ENCODE results near the gene LINC00305. TPM values are rescaled to one million over a fixed set of nuclear protein-coding genes. Genes with fewer than 3 reads are reported as not detected.

Gene LINC00305
- total RNA-seq, 2 experiments from 2014 or later, result not detected

DNA sequence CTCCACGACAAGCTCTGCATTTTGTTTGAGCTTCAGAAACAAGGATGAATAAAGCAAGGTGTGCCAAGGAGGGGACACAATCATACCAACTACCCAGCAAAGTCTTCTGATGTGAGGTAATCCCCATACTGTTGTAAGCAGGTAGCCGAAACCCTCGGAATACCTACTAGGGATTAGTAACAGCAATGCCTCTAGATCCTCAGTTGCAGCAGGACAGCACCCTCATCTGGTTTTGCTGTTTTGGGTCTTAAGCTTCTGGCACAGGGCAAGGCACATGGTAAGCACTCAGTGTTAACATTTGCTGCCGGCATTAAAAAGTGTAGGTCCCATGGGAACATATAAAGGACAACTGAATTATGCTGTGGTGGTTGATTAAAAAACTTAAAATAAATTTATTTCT lies 16.0 kb upstream of the LINC00305 start:
- no peaks in the 10 kb centered on the region for H3K9me3 Mint-ChIP-seq (ENCODE audit: low read depth)
- no peak for DNase-seq
- no peak for ATAC-seq
- ChIA-PET POLR2A (no interaction called here), CTCF (interaction anchor here (0.7 to 1.2 kb wide), 3 partner anchors 12 to 271 kb away, joined by 3 to 4 read pairs (median 3); no protein-coding TSS in a partner anchor)
- H3K36me3 Mint-ChIP-seq (ENCODE audit: low read depth), result no peaks in the 10 kb centered on the region
- no peak overlapping the region for H3K4me3 Mint-ChIP-seq
- H3K27ac Mint-ChIP-seq, result no peak overlapping the region
- H3K4me1 Mint-ChIP-seq, result no peaks in the 10 kb centered on the region
- no peaks in the 10 kb centered on the region for H3K27me3 Mint-ChIP-seq
- intact Hi-C loops (cut with DNase I, micrococcal nuclease), result no loop called here

DNA sequence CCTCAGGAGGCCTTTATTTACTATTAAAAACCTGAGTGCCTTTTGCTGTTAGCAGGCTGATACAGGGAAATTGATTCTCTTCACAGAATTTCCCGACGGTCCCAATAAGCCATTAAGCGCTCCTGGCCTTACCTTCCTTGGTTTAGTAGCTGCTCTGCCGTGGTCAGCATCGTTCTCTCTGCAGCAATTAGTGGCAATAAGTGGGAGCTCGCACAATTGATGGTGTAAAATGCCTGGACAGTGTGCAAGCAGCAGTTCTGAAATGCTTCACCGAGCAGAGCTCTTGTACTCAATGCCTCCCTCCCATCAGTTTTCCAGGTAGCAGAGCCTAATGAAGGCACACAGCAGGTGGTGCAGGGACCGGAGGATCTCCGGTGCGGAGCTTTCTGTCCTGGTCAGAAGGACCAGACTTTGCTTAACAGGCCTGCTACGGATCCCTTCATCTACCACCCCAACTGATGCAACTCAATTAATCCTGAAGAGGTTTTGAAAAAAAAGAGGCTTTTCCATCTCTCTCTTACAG lies 1.1 kb upstream of the LINC00305 start:
- no peaks in the 10 kb centered on the region for H3K27me3 Mint-ChIP-seq
- CTCF ChIA-PET, result no interaction called here
- DNase-seq (no peak), ATAC-seq (no peak)
- no peak overlapping the region for H3K27ac Mint-ChIP-seq
- intact Hi-C loops (cut with DNase I, micrococcal nuclease), result no loop called here
- POLR2A ChIA-PET, result no interaction called here
- no peaks in the 10 kb centered on the region for H3K4me1 Mint-ChIP-seq
- no peaks in the 10 kb centered on the region for H3K9me3 Mint-ChIP-seq (ENCODE audit: low read depth)
- no peaks in the 10 kb centered on the region for H3K36me3 Mint-ChIP-seq (ENCODE audit: low read depth)
- no peak overlapping the region for H3K4me3 Mint-ChIP-seq

GRCh38 chr18:64142904-64143303 lies 6.0 kb downstream of the LINC00305 start:
- H3K4me1 Mint-ChIP-seq, result no peaks in the 10 kb centered on the region
- H3K27me3 Mint-ChIP-seq, result no peaks in the 10 kb centered on the region
- DNase-seq (no peak), ATAC-seq (no peak)
- POLR2A ChIA-PET, result no interaction called here
- H3K4me3 Mint-ChIP-seq, result no peak overlapping the region
- H3K27ac Mint-ChIP-seq, result no peak overlapping the region
- CTCF ChIA-PET, result no interaction called here
- intact Hi-C loops (cut with DNase I, micrococcal nuclease), result no loop called here
- H3K9me3 Mint-ChIP-seq (ENCODE audit: low read depth), result peaks cover 2% of the 10 kb centered on the region
- no peaks in the 10 kb centered on the region for H3K36me3 Mint-ChIP-seq (ENCODE audit: low read depth)

- no peak for DNase-seq
- Mint-ChIP-seq H3K27ac (no peak overlapping the region), H3K9me3 (ENCODE audit: low read depth) (peaks cover 2% of the 10 kb centered on the region), H3K4me3 (no peak overlapping the region), H3K27me3 (peaks cover 4% of the 10 kb centered on the region), H3K36me3 (ENCODE audit: low read depth) (no peaks in the 10 kb centered on the region), H3K4me1 (no peaks in the 10 kb centered on the region)
- ChIA-PET CTCF (interaction anchor here (0.7 kb wide), 1 partner anchor 1978 kb away, joined by 3 read pairs; no protein-coding TSS in a partner anchor), POLR2A (no interaction called here)
- intact Hi-C loops (cut with DNase I, micrococcal nuclease), result no loop called here
- no peak for ATAC-seq
Measured at GRCh38 chr18:64137914-64138313, 11.0 kb downstream of the LINC00305 start.

DNA sequence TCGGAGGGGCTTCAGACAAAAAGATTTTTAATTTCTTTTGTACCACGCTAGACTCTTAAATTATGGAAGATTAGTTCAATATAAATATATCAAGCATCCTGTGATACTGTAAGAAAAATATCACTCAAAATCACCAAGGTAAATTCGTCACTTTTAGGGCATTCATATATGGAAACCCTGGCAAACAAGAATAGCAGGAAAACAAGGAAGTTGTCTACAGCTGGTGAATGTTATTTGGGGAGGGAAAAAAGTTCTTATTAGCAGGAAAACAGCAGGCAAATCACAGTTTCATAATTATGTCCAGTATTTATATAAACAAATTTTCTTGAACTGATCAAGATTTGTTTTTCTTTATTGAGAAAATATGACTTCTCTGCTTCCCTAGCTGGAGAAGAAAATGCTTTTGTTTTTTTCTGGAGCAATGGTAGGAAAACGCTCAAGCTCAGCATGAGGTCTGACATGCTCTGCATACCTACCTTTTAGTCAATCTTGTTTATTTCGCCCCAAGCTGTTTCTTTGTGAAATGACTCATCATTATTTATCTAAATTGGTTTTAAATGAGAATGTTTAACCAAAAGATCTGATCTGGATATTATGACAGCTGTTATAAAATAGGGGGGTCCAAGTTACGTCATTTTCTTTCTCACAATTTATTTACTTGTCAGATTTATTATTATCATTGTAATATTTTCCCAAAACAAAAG lies 14.7 kb downstream of the LINC00305 start:
- ChIA-PET CTCF (interaction anchor here (0.6 kb wide), 1 partner anchor 22 kb away, joined by 3 read pairs; no protein-coding TSS in a partner anchor), POLR2A (no interaction called here)
- intact Hi-C loops (cut with DNase I, micrococcal nuclease), result no loop called here
- ATAC-seq (no peak), DNase-seq (no peak)
- no peaks in the 10 kb centered on the region for H3K36me3 Mint-ChIP-seq (ENCODE audit: low read depth)
- no peaks in the 10 kb centered on the region for H3K9me3 Mint-ChIP-seq (ENCODE audit: low read depth)
- no peak overlapping the region for H3K27ac Mint-ChIP-seq
- peaks cover 7% of the 10 kb centered on the region for H3K27me3 Mint-ChIP-seq
- H3K4me1 Mint-ChIP-seq, result no peaks in the 10 kb centered on the region
- H3K4me3 Mint-ChIP-seq, result no peak overlapping the region

DNA sequence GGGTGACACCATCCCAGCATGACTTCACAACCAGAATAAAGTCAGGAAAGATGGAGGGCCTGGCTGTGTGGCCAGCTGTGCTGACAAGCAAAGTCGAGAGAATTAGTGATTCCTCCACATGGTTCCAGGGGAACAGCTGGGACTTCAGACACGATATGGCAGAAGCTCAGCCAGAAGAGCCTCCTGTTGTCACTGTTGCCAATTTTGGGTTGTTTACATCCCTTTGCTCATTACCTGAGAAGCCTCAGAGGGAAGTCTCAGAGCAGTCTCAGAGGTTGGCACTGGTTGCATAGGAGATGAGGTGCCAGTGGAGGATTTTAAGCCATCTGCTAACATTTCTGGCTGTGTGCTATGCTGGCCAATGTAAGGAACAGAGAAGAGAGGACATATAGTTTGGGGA lies 16.0 kb downstream of the LINC00305 start:
- POLR2A ChIA-PET, result no interaction called here

GRCh38 chr18:64131314-64131713 lies 17.6 kb downstream of the LINC00305 start:
- Mint-ChIP-seq H3K27ac (no peak overlapping the region), H3K4me1 (no peaks in the 10 kb centered on the region), H3K4me3 (no peak overlapping the region), H3K27me3 (peaks cover 7% of the 10 kb centered on the region), H3K36me3 (ENCODE audit: low read depth) (no peaks in the 10 kb centered on the region), H3K9me3 (ENCODE audit: low read depth) (no peaks in the 10 kb centered on the region)
- DNase-seq (no peak), ATAC-seq (no peak)
- CTCF ChIA-PET, result no interaction called here
- intact Hi-C loops (cut with DNase I, micrococcal nuclease), result no loop called here
- POLR2A ChIA-PET, result no interaction called here

More for the DNA sequence above, 16.0 kb downstream of the LINC00305 start:
- ATAC-seq, result no peak
- Mint-ChIP-seq H3K27me3 (peaks cover 7% of the 10 kb centered on the region), H3K4me1 (no peaks in the 10 kb centered on the region), H3K36me3 (ENCODE audit: low read depth) (no peaks in the 10 kb centered on the region), H3K4me3 (no peak overlapping the region), H3K27ac (no peak overlapping the region), H3K9me3 (ENCODE audit: low read depth) (no peaks in the 10 kb centered on the region)
- intact Hi-C loops (cut with DNase I, micrococcal nuclease), result no loop called here
- CTCF ChIA-PET, result interaction anchor here (1.3 kb wide), 1 partner anchor 16 kb away, joined by 3 read pairs; no protein-coding TSS in a partner anchor
- DNase-seq, result no peak

- ATAC-seq (no peak), DNase-seq (no peak)
- Mint-ChIP-seq H3K36me3 (ENCODE audit: low read depth) (no peaks in the 10 kb centered on the region), H3K27ac (no peak overlapping the region), H3K4me3 (no peak overlapping the region), H3K4me1 (no peaks in the 10 kb centered on the region), H3K9me3 (ENCODE audit: low read depth) (no peaks in the 10 kb centered on the region), H3K27me3 (peaks cover 3% of the 10 kb centered on the region)
- POLR2A ChIA-PET, result no interaction called here
- CTCF ChIA-PET, result interaction anchor here (1.0 kb wide), 1 partner anchor 10 kb away, joined by 3 read pairs; no protein-coding TSS in a partner anchor
- intact Hi-C loops (cut with DNase I, micrococcal nuclease), result no loop called here
Measured at GRCh38 chr18:64127172-64127571, 21.7 kb downstream of the LINC00305 start.

- Mint-ChIP-seq H3K27me3 (peaks cover 2% of the 10 kb centered on the region), H3K4me3 (no peak overlapping the region), H3K27ac (no peak overlapping the region), H3K4me1 (no peaks in the 10 kb centered on the region), H3K36me3 (ENCODE audit: low read depth) (no peaks in the 10 kb centered on the region), H3K9me3 (ENCODE audit: low read depth) (no peaks in the 10 kb centered on the region)
- CTCF ChIA-PET, result interaction anchor here (1.2 kb wide), 1 partner anchor 151 kb away, joined by 3 read pairs; no protein-coding TSS in a partner anchor
- POLR2A ChIA-PET, result no interaction called here
- ATAC-seq (no peak), DNase-seq (no peak)
- intact Hi-C loops (cut with DNase I, micrococcal nuclease), result no loop called here
Measured at GRCh38 chr18:64119916-64120315, 29.0 kb downstream of the LINC00305 start.

- intact Hi-C loops (cut with DNase I, micrococcal nuclease), result no loop called here
- ATAC-seq (no peak), DNase-seq (no peak)
- Mint-ChIP-seq H3K4me3 (no peak overlapping the region), H3K4me1 (no peaks in the 10 kb centered on the region), H3K27ac (no peak overlapping the region), H3K27me3 (peaks cover 2% of the 10 kb centered on the region), H3K36me3 (ENCODE audit: low read depth) (no peaks in the 10 kb centered on the region), H3K9me3 (ENCODE audit: low read depth) (no peaks in the 10 kb centered on the region)
- POLR2A ChIA-PET, result no interaction called here
- CTCF ChIA-PET, result no interaction called here
Measured at GRCh38 chr18:64118406-64118805, 30.5 kb downstream of the LINC00305 start.

DNA sequence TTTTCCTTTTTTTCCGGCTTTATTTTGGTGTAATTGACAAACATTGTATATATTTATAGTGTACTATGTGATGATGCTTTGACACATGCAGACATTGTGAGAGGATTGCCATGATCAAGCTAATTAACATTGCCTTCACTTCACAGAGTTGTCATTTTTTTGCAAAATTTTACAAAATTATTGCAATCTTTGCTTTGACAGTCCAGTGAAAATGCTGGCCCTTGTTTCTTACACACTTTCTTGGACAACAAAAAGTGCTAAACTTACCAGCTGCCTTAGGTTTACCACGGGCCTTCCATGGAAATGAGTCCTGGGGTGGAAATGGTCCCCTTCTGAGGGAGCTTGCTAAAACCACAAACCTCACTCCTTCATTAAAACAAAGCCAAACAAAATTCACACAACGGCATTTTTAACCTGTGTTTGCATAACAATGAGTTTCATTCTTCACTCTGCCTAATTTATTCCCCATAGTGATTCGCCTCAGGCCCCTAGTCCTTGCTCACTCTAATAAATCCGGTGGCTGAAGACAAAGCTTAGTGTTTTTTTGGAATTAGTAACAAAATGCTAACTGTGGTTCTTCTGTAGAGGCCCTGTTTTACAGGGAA lies 32.2 kb downstream of the LINC00305 start:
- no peaks in the 10 kb centered on the region for H3K9me3 Mint-ChIP-seq (ENCODE audit: low read depth)
- no peak for ATAC-seq
- peaks cover 2% of the 10 kb centered on the region for H3K27me3 Mint-ChIP-seq
- H3K36me3 Mint-ChIP-seq (ENCODE audit: low read depth), result no peaks in the 10 kb centered on the region
- no peak for DNase-seq
- ChIA-PET CTCF (interaction anchor here (1.5 kb wide), 1 partner anchor 16 kb away, joined by 3 read pairs; no protein-coding TSS in a partner anchor), POLR2A (no interaction called here)
- no peak overlapping the region for H3K27ac Mint-ChIP-seq
- intact Hi-C loops (cut with DNase I, micrococcal nuclease), result no loop called here
- H3K4me1 Mint-ChIP-seq, result no peaks in the 10 kb centered on the region
- H3K4me3 Mint-ChIP-seq, result no peak overlapping the region

- no peak for ATAC-seq
- H3K36me3 Mint-ChIP-seq (ENCODE audit: low read depth), result no peaks in the 10 kb centered on the region
- peaks cover 2% of the 10 kb centered on the region for H3K27me3 Mint-ChIP-seq
- intact Hi-C loops (cut with DNase I, micrococcal nuclease), result no loop called here
- no peaks in the 10 kb centered on the region for H3K4me1 Mint-ChIP-seq
- ChIA-PET POLR2A (no interaction called here), CTCF (no interaction called here)
- no peak for DNase-seq
- no peak overlapping the region for H3K27ac Mint-ChIP-seq
- no peaks in the 10 kb centered on the region for H3K9me3 Mint-ChIP-seq (ENCODE audit: low read depth)
- H3K4me3 Mint-ChIP-seq, result no peak overlapping the region
Measured at GRCh38 chr18:64115881-64116280, 33.0 kb downstream of the LINC00305 start.

All from activated CD4-positive, alpha-beta T cell treated with anti-CD3 and anti-CD28 coated beads for 36 hours (primary cell).